Psoas muscle (tissue), 8 donors: ENCODE measurements around the gene CCND1. TPM values are rescaled to one million over a fixed set of nuclear protein-coding genes. Genes with fewer than 3 reads are reported as not detected.

Experiments
- ATAC-seq, 4 donors: fragments of 200-7000 bp; cut with Tn5 transposase; one replicate each; pipeline ENCODE4 v1.9.1; 2020; ENCODE audit warnings: moderate library complexity in 3 of 4, mild to moderate bottlenecking in 2 of 4
- DNase-seq, 2 donors: peaks; one replicate each; pipeline ENCODE4 v3.0.0-alpha.2; 2020
- H3K27ac ChIP-seq: fragments of 200-600 bp; one replicate; pipeline ENCODE4 v1.8.0; 2022
- H3K27me3 ChIP-seq, 3 donors: fragments of 200-600 bp in 1 of 3; one replicate each; pipeline versions ENCODE4 v1.6.1 to v1.8.0; 2013 to 2022; ENCODE audit warnings: low read length in 2 of 3, mild to moderate bottlenecking in 2 of 3, moderate library complexity in 1 of 3; ENCODE audit not compliant: insufficient read depth in 3 of 3
- H3K36me3 ChIP-seq, 2 donors: fragments of 200-600 bp in 1 of 2; one replicate each; pipeline versions ENCODE4 v1.6.1 to v1.8.0; 2013 to 2022; ENCODE audit warnings: low read depth in 1 of 2, mild to moderate bottlenecking in 1 of 2, moderate library complexity in 1 of 2; ENCODE audit not compliant: insufficient read depth in 1 of 2
- H3K4me1 ChIP-seq: fragments of 200-600 bp; one replicate; pipeline ENCODE4 v1.8.0; 2022
- H3K4me3 ChIP-seq: fragments of 200-600 bp; one replicate; pipeline ENCODE4 v1.8.0; 2022; ENCODE audit warnings: mild to moderate bottlenecking
- H3K9me3 ChIP-seq: fragments of 200-600 bp; one replicate; pipeline ENCODE4 v1.8.0; 2022
- WGBS, 3 donors: extraction: QIAGEN DNeasy Blood & Tissue Kit; methylation state at CpG; one replicate each; pipeline versions ENCODE4 v1.1.6 to v1.1.7; 2013; 5-methylcytosine and 5-hydroxymethylcytosine counted together
- intact Hi-C, 2 donors: fragments of 100-400 bp; cut with DNase I; formaldehyde crosslinking; loops; one replicate each; pipeline versions ENCODE4 v1.11.0 to v1.14.2; 2022
- long read RNA-seq, 2 donors: library from polyadenylated mRNA; unstranded; transcript quantifications; one replicate each; pipeline ENCODE4 v2.0.0, GENCODE V29; 2021
- polyA plus RNA-seq, 3 donors: library from polyadenylated mRNA; stranded (reverse); fragments of 200-250 nt; gene quantifications; one replicate each; pipeline ENCODE4 v1.2.3, GENCODE V29; 2013
- total RNA-seq, 4 donors: library from RNA; stranded (reverse); fragmentation: NEBNext Ultra II Directional in 2 of 4; extraction: Animal tissue kit (Norgen Biotek cat#: 25700) in 2 of 4; gene quantifications; one replicate each; pipeline versions ENCODE4 v1.2.1 to v1.2.4, GENCODE V29; 2021 to 2023
- TF ChIP-seq, protein P1 (sequence below): fragments of 200-600 bp; IDR thresholded peaks from one replicate; pipeline ENCODE4 v1.8.0; 2022; ENCODE audit warnings: antibody characterized with exemption
- donor health status: healthy with polysubstance abuse.
- donor health status: DM: no; HTN: no; CAD: no; lungs with moderate emphysema.
- donor health status: Bipolar disorder and iron deficiency.
- donor health status: healthy.
- donor health status: DM: yes; HTN: yes; CAD: no.
- donor health status: DM: no; HTN: no; CAD: no.
- donor health status: DM: no; HTN: no; CAD: no.
- donor health status: DM: yes; HTN: yes; CAD: no.

Gene CCND1
- total RNA-seq: 10 to 100 TPM in 1 of 4 donors, 1 to 10 TPM in 3; 6.5 to 11.3 (median 7.9) TPM
- 1 to 10 TPM; 1.8 to 2.2 (median 1.8) TPM for polyA plus RNA-seq
- long read RNA-seq, donor 1, full-length matches to known transcripts: 1 of 2 reads
- long read RNA-seq, donor 1, partial matches to known transcripts: 1 of 2 reads
- long read RNA-seq, donor 1, other reads (novel, unspliced or antisense): 0 of 2 reads
- long read RNA-seq, donor 2, full-length matches to known transcripts: 2 of 5 reads
- long read RNA-seq, donor 2, partial matches to known transcripts: 2 of 5 reads
- long read RNA-seq, donor 2, other reads (novel, unspliced or antisense): 1 of 5 reads

- Histone ChIP-seq H3K36me3 (no peaks in the 10 kb centered on the region), H3K9me3 (no peaks in the 10 kb centered on the region), H3K27ac (no peak within 1 kb of the TSS), H3K27me3 (peaks cover 0 to 96% (median 26%) of the 10 kb centered on the region in 3 donors), H3K4me1 (peaks cover 34% of the 10 kb centered on the region), H3K4me3 (peak within 1 kb of the TSS; percentile 75)
- intact Hi-C loops: loop anchor here (5.0 to 10.0 kb wide), 2 partner anchors 194 to 346 kb away; partner anchors contain the start of gene MYEOV (in 1 of the 2)
- DNase-seq (peak; percentile 63 to 72), ATAC-seq (peak in 3 of 4 donors; percentile 17 to 57 (median 49))
- TF ChIP-seq, protein P1, sequence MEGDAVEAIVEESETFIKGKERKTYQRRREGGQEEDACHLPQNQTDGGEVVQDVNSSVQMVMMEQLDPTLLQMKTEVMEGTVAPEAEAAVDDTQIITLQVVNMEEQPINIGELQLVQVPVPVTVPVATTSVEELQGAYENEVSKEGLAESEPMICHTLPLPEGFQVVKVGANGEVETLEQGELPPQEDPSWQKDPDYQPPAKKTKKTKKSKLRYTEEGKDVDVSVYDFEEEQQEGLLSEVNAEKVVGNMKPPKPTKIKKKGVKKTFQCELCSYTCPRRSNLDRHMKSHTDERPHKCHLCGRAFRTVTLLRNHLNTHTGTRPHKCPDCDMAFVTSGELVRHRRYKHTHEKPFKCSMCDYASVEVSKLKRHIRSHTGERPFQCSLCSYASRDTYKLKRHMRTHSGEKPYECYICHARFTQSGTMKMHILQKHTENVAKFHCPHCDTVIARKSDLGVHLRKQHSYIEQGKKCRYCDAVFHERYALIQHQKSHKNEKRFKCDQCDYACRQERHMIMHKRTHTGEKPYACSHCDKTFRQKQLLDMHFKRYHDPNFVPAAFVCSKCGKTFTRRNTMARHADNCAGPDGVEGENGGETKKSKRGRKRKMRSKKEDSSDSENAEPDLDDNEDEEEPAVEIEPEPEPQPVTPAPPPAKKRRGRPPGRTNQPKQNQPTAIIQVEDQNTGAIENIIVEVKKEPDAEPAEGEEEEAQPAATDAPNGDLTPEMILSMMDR: peak; percentile 10
- 1% methylated on average over 31 to 49 of the region's 49 CpGs for WGBS, 3 donors
Observed at GRCh38 chr11:69640995-69641581, at the start of gene CCND1. Gene CCND1 (plus strand): TSS chr11:69641156. CDS start chr11:69641314, 158 bp downstream.

DNA sequence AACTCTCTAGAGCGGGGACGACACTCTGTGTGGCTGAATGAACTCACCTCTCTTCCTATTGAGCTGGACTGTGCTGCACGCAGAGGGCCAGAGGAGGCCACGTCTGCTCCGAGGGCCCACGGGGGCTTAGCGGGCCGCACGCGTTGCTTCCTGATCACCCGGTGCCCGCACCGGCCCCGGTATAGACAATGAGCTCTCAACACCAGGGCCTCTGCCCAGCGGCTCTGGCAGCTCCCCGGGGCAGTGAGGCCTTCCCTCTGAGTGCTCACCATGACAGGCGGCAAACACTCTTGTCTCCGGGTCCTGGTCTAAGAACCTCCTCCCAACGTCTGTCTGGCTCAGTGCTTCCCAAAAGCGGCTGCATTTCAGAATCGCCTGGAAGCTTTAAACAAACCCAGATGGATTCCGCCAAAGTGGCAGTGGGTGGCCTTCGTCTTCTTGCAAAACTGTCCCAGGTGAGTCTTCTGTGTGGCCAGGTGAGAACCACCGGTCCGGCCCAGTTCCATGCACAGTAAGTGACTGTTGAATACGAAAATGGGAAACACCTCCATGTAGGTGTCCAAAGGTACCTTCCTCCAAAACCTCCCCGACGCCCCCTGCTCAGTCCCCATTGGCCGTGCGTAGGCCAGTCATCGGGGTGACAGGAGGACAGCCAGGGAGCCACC, 47.8 kb upstream of the CCND1 start:
- DNase-seq (no peak), ATAC-seq (no peak)
- Histone ChIP-seq H3K4me3 (no peak overlapping the region), H3K27ac (no peak overlapping the region), H3K36me3 (no peaks in the 10 kb centered on the region), H3K9me3 (no peaks in the 10 kb centered on the region), H3K4me1 (no peaks in the 10 kb centered on the region), H3K27me3 (peaks cover 0 to 6% (median 0%) of the 10 kb centered on the region in 3 donors)
- WGBS, 3 donors: 89 to 90% (median 90%) methylated on average over 31 of the region's 31 CpGs
- intact Hi-C loops: no loop called here
- TF ChIP-seq, protein P1: no peak

DNA sequence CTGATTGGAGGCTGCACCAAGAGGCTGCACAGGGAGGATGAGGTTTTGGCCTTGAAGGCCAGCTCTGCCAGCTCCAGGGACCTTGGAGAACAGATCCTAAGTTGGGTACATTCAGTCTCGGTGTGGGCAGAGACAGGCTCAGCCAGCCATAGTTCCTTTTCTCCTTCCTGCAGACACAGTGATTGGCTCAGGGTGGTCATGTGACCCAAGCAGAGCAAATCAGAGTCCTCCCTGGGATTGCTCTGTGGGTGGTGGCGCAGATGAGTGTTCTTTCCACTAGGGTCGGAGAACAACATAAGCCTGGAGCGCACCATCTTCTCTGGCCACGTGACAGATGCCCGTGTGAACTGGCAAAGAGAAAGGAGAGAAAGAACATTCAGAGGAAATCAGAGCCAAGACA, 47.1 kb upstream of the CCND1 start:
- H3K9me3 ChIP-seq: no peaks in the 10 kb centered on the region
- 69 to 75% (median 70%) methylated on average over 6 of the region's 6 CpGs for WGBS, 3 donors
- no peak overlapping the region for H3K4me3 ChIP-seq
- intact Hi-C loops: no loop called here
- H3K27me3 ChIP-seq: peaks cover 0 to 6% (median 0%) of the 10 kb centered on the region in 3 donors
- ATAC-seq: no peak
- DNase-seq: no peak
- no peak overlapping the region for H3K27ac ChIP-seq
- H3K4me1 ChIP-seq: no peaks in the 10 kb centered on the region
- H3K36me3 ChIP-seq: no peaks in the 10 kb centered on the region
- TF ChIP-seq, protein P1: no peak

- no peak for DNase-seq
- no peak overlapping the region for H3K27ac ChIP-seq
- H3K27me3 ChIP-seq: peaks cover 0 to 6% (median 0%) of the 10 kb centered on the region in 3 donors
- H3K9me3 ChIP-seq: no peaks in the 10 kb centered on the region
- intact Hi-C loops: no loop called here
- TF ChIP-seq, protein P1: no peak
- no peak for ATAC-seq
- no peak overlapping the region for H3K4me3 ChIP-seq
- H3K4me1 ChIP-seq: no peaks in the 10 kb centered on the region
- 85 to 88% (median 87%) methylated on average over 11 of the region's 11 CpGs for WGBS, 3 donors
- no peaks in the 10 kb centered on the region for H3K36me3 ChIP-seq
Observed at GRCh38 chr11:69594481-69594880, 46.5 kb upstream of the CCND1 start.
